Duodenal mucosa (tissue), 2 donors: ENCODE results near the gene KCNK3.

Source experiments
- H3K27ac ChIP-seq: one replicate; pipeline ENCODE4 v1.7.0; 2013; ENCODE audit warnings: low read depth, low read length
- H3K27me3 ChIP-seq, 2 donors: one replicate each; pipeline ENCODE4 v1.7.0; 2013; ENCODE audit warnings: low read length in 2 of 2, control low read depth in 1 of 2; ENCODE audit not compliant: insufficient read depth in 2 of 2, control insufficient read depth in 1 of 2
- H3K36me3 ChIP-seq, 2 donors: one replicate each; pipeline ENCODE4 v1.7.0; 2013; ENCODE audit warnings: low read length in 2 of 2, control low read depth in 1 of 2; ENCODE audit not compliant: insufficient read depth in 2 of 2, control insufficient read depth in 1 of 2
- H3K4me1 ChIP-seq, 2 donors: one replicate each; pipeline ENCODE4 v1.7.0; 2013; ENCODE audit warnings: low read length in 2 of 2, control low read depth in 1 of 2; ENCODE audit not compliant: insufficient read depth in 2 of 2, control insufficient read depth in 1 of 2
- H3K4me3 ChIP-seq, 2 donors: one replicate each; pipeline ENCODE4 v1.7.0; 2013; ENCODE audit warnings: low read length in 2 of 2, low read depth in 1 of 2
- H3K9ac ChIP-seq, 2 donors: one replicate each; pipeline ENCODE4 v1.7.0; 2013; ENCODE audit warnings: low read length in 2 of 2, low read depth in 1 of 2
- H3K9me3 ChIP-seq, 2 donors: one replicate each; pipeline ENCODE4 v1.7.0; 2013; ENCODE audit warnings: low read length in 2 of 2, control low read depth in 1 of 2; ENCODE audit not compliant: control insufficient read depth in 1 of 2

Gene KCNK3

DNA sequence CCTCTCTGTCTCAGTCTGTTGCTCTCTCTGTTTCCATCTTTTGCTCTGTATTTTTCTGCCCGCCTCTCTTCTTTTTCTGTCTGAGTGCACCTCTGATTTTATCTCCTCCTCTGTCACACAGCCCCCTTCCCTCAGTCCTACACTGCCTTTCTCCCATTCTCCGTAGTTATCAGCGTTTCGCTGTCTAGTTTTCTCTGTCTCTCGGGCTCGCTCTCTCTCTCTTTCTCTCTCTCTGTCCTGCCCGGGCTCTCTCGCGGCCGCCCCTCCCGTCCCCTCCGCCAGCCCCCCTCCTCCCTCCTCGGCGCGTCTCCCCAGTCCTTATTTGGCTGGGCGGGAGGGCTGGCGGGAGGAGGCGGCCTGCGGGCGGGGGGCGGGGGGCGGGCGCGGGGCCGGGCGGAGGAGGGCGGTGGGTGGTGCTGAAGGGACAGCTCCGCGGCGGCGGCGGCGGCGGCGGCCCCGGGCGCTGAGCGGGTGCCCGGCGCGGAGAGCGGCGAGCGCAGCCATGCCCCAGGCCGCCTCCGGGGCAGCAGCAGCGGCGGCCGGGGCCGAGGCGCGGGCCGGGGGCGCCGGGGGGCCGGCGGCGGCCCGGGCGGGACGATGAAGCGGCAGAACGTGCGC is at the start of gene KCNK3:
TSS of gene KCNK3 (plus strand) at position 444 of the 618 bp plus-strand sequence. CDS start at position 598, 154 bp downstream.
- Histone ChIP-seq H3K4me1 (peaks cover 0 to 9% of the 10 kb centered on the region in 2 donors), H3K27ac (no peak within 1 kb of the TSS), H3K4me3 (peak within 1 kb of the TSS in 1 of 2 donors; percentile 32), H3K9me3 (no peaks in the 10 kb centered on the region), H3K36me3 (no peaks in the 10 kb centered on the region), H3K9ac (no peak within 1 kb of the TSS), H3K27me3 (peaks cover 56 to 57% of the 10 kb centered on the region in 2 donors)

DNA sequence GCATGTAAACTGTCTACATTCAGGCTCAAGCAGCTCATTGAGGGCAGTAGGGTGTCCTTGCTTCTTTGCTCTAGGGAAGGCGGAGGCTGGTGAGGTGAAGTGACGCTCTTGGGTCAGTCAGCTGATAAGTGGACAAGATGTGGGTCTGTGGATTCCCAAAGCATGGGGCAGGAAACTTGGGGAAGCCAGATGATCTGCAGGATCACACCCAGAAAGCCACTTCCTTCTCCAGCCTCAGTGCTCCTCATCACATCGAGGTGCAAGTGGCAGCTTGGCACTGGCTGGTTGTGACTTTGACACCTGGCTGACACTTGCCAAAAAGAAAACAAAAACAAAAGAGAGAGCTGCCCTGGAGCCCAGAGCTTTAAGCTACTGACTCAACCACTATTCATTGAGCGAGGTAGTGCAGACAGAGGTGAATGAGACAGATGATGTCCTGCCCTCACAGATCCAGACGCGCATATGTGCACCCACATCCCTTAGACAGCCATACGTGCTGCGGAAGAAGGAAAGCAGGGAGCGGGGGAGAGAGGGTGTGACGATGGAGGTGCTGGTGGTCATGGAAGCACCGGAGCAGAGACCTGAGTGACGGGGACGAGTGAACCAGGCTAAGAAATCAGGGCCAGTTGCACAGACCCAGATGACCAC is 48.2 kb upstream of the KCNK3 start:
- Histone ChIP-seq H3K4me3 (no peak overlapping the region), H3K27ac (no peak overlapping the region), H3K9me3 (no peaks in the 10 kb centered on the region), H3K27me3 (no peaks in the 10 kb centered on the region), H3K9ac (no peak overlapping the region), H3K4me1 (peaks cover 0 to 6% of the 10 kb centered on the region in 2 donors), H3K36me3 (no peaks in the 10 kb centered on the region)

DNA sequence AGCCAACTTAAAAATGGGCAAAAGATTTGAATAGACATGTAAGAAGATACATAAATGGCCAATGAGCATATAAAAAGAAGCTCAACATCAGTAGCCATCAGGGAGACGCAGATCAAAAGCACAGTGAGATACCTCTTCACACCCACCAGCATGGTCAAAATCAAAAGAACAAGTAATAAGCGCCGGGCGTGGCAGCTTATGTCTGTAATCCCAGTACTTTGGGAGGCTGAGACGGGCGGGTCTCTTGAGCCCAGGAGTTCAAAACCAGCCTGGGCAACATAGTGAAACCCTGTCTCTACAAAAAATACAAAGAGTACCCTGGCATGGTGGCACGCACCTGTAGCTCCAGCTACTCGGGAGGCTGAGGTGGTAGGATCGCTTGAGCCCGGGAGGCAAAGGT is 46.8 kb upstream of the KCNK3 start:
- no peaks in the 10 kb centered on the region for H3K9me3 ChIP-seq
- peaks cover under 1 to 5% of the 10 kb centered on the region in 2 donors for H3K4me1 ChIP-seq
- H3K27me3 ChIP-seq = no peaks in the 10 kb centered on the region
- H3K9ac ChIP-seq = no peak overlapping the region
- H3K36me3 ChIP-seq = no peaks in the 10 kb centered on the region
- no peak overlapping the region for H3K4me3 ChIP-seq
- H3K27ac ChIP-seq = no peak overlapping the region

DNA sequence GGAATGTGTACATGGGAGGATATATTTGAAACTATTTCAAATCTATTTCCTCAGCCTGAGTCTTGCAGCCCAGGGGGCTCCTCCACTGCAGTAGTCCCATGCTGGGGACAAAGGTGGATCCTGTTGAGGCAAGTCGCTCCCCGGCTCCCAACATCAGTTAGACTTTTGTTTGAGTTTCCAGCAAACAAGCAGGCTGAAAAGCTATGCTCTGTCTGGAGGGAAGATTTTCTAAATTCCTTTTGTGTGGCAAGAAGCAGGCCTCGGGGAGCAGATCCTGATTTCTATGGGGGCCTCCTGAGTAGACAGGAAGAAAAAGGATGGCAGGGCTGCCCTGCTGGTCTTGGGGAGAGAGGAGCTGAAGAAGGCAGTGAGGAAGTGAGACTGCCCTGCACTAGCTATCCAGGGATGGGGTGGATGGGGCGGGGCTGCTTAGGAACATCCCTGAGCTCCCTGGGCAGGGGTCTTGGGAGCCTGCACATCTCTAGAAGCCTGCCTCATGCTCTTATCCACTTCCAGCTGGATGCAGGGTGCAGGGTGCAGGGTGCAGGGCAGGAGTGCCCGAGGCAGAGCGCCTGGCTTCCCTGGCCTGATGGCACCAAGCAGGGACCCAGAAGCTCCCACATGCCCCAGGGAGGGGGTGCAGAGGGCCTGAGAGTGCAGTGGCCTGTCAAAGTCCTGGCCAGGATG is 45.4 kb upstream of the KCNK3 start:
- Histone ChIP-seq H3K27ac (no peak overlapping the region), H3K9me3 (no peaks in the 10 kb centered on the region), H3K36me3 (no peaks in the 10 kb centered on the region), H3K9ac (no peak overlapping the region), H3K4me3 (no peak overlapping the region), H3K27me3 (no peaks in the 10 kb centered on the region), H3K4me1 (peaks cover 0 to 5% of the 10 kb centered on the region in 2 donors)

DNA sequence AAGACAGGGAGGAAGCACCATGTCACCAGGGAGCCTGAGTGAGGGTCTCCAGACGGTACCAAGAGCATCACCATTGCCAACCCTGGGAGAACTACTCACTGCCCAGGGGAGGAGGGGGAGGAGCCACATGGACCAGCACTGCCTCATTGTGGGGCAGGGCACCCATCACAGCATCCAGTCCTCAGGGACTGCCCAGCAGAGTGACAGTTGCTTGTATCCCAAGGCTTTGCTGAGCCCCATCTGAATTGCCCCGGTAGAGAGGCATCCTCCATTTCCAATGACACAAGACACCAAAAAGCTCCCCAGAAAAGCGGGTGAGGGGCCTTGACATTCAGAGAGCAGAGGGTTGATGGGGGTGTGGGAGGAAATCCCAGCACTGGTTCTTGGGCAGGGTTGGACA is 44.5 kb upstream of the KCNK3 start:
- Histone ChIP-seq H3K36me3 (no peaks in the 10 kb centered on the region), H3K9me3 (no peaks in the 10 kb centered on the region), H3K4me3 (no peak overlapping the region), H3K9ac (no peak overlapping the region), H3K27ac (no peak overlapping the region), H3K4me1 (peaks cover 0 to 5% of the 10 kb centered on the region in 2 donors), H3K27me3 (no peaks in the 10 kb centered on the region)

DNA sequence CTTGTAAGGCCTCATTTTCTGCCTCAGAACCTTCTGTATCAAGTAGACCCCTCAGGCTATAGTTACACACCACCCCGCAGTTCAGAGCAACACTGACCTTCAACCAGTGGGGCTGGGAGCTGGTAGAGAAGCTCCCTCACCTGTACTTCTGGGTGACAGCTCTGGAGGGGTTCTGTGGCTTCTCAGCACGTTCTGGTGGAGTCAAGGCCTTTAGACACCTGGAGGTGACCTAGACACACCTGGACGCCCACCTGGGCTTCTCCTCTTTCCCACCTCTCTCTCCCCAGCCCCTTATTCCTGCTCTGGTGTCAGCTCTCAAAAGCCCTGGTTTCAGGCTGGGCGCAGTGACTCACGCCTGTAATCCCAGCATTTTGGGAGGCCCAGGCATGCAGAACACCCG is 44.0 kb upstream of the KCNK3 start:
- no peaks in the 10 kb centered on the region for H3K27me3 ChIP-seq
- H3K27ac ChIP-seq = no peak overlapping the region
- peaks cover 0 to 5% of the 10 kb centered on the region in 2 donors for H3K4me1 ChIP-seq
- H3K9ac ChIP-seq = no peak overlapping the region
- H3K36me3 ChIP-seq = no peaks in the 10 kb centered on the region
- no peaks in the 10 kb centered on the region for H3K9me3 ChIP-seq
- H3K4me3 ChIP-seq = no peak overlapping the region

DNA sequence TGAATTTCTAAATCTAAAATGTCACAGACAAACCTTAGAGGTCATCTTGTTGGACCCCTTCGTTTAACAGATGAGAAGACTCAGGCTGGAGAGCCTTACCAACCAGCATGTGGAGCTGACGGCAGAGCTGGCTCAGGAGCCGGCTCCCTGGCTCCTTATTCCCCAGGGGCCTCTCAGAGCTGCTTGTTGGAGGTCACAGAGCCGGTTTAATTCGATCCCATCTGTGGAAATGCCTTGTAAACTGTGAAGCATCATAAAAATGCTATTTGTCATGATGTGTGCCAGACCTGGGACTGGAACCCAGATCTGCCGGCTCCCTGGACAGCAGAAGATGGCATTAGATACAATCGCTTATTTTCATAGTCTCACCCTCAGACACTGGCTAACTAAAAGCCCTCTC is 43.2 kb upstream of the KCNK3 start:
- no peak overlapping the region for H3K27ac ChIP-seq
- no peak overlapping the region for H3K4me3 ChIP-seq
- no peaks in the 10 kb centered on the region for H3K9me3 ChIP-seq
- peaks cover 0 to 5% of the 10 kb centered on the region in 2 donors for H3K4me1 ChIP-seq
- no peak overlapping the region for H3K9ac ChIP-seq
- no peaks in the 10 kb centered on the region for H3K27me3 ChIP-seq
- no peaks in the 10 kb centered on the region for H3K36me3 ChIP-seq

DNA sequence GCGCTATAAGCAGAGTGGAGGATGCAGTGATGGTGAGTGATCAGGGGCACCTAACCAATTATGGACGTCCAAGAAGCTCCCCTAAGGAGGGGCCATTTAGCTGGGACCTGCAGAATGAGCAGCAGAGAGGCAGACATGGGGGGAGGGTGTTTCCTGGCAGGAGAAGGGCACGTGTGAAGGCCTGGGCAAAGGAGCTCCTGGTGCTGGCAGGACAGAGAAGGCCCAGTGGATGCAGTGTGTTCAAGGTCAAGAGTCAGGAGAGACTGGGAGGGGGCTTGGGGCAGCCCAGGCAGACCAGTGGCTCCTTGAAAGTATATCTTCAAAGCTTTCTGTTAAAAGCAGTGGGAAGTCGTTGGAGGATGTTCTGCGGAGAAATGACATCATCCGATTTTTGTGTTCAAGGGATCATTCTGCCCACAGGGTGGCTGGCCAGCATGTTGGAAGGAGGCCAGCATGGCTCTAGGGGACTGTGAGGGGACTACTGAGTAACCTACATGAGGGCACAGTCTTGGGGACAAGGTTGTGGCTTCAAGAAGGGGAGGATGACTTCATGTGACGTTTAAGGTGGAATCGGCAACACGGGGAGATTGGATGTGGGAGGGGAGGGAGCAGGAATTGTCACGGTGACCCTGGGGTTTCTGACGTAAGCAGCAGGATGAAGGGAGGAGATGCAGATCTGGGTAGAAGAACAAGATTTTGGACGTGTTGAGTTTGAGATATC is 42.4 kb upstream of the KCNK3 start:
- Histone ChIP-seq H3K27me3 (no peaks in the 10 kb centered on the region), H3K9me3 (no peaks in the 10 kb centered on the region), H3K27ac (no peak overlapping the region), H3K4me3 (no peak overlapping the region), H3K9ac (no peak overlapping the region), H3K36me3 (no peaks in the 10 kb centered on the region), H3K4me1 (peaks cover 0 to 5% of the 10 kb centered on the region in 2 donors)

DNA sequence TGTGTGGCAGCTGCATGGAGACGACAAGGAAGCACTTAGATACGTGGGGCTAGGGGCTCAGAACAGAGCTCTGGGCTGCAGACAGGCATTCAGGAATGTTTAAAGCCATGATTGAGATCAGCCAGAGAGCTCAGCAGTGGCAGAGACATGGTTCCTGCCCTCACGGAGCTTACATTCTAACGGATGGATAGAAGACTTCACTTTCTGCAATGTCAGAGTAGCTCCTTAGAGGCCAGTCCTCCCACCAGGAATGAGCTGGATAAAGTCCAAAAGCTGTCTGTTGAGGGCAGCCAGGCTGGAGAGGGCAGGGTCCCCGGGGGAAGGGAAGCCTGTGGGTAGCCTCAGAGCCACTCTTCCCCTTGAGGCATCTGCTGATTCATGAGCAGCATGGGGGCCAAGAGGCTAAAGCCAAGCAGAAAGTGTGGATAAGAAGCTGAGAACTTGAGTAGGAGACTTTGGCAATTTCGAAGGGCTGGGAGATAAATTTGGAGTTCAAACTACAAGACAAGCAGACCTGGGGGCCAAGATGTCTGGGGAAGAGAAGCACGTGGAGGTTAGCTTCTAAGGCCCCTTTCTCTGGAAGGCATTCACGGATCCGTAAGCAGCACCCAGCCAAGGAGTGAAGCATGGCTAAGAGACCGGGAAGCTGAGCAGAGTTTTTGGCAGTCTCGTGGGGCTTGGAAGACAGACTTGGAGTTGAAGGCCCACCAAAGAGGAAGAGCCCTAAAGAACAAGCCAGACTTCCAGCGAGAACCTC is 41.6 kb upstream of the KCNK3 start:
- no peaks in the 10 kb centered on the region for H3K9me3 ChIP-seq

More for the DNA sequence above, 41.6 kb upstream of the KCNK3 start:
- Histone ChIP-seq H3K36me3 (no peaks in the 10 kb centered on the region), H3K4me1 (peaks cover 0 to 5% of the 10 kb centered on the region in 2 donors), H3K27ac (no peak overlapping the region), H3K27me3 (no peaks in the 10 kb centered on the region), H3K9ac (no peak overlapping the region), H3K4me3 (no peak overlapping the region)
